A549 (cell line): ENCODE measurements around the gene AAK1. TPM values are rescaled to one million over a fixed set of nuclear protein-coding genes. Genes with fewer than 3 reads are reported as not detected.

Source experiments
- ATAC-seq, 2 experiments: fragments of 200-7000 bp in 1 of 2; fragments of >200 bp in 1 of 2; cut with Nextera tagmentation in 1 of 2; cut with Tn5 transposase in 1 of 2; 3 replicates each; pipeline versions ENCODE4 v1.8.0 to v1.9.1; 2018 to 2020; ENCODE audit warnings: mild to moderate bottlenecking in 1 of 2, moderate library complexity in 1 of 2
- CTCF ChIA-PET: fragments of 300-600 bp; sonication (Branson Sonifier 250); formaldehyde crosslinking; extraction: SDS; loops from one replicate; lab custom pipeline; 2021; ENCODE audit warnings: antibody characterized with exemption, inconsistent platforms; lab: Yijun Ruan, JAX
- POLR2A ChIA-PET: fragments of 350-600 bp; formaldehyde crosslinking; extraction: SDS; loops from one replicate; lab custom pipeline; 2021; ENCODE audit warnings: antibody characterized with exemption, inconsistent platforms; lab: Yijun Ruan, JAX
- DNase-seq, 2 experiments: peaks; one replicate each; pipeline versions ENCODE4 v3.0.0 to v3.0.0-alpha.2; 2011 to 2016; ENCODE audit warnings: low read depth in 1 of 2, low spot score in 1 of 2
- FAIRE-seq: peaks from 2 replicates; lab custom pipeline; 2011; peaks lifted over from hg19 to GRCh38; lab: Jason Lieb, UNC
- H3K27ac ChIP-seq, 2 experiments: fragments of >200 bp; sonication (Bioruptor Twin); formaldehyde crosslinking; 3 replicates each; pipeline ENCODE4 v1.5.1; 2016 to 2017
- H3K4me1 ChIP-seq: fragments of >200 bp; sonication (Bioruptor Twin); formaldehyde crosslinking; 3 replicates; pipeline ENCODE4 v1.6.1; 2016
- H3K4me2 ChIP-seq: fragments of >200 bp; sonication (Bioruptor Twin); formaldehyde crosslinking; 3 replicates; pipeline ENCODE4 v1.6.1; 2016
- H3K4me3 ChIP-seq: fragments of >200 bp; sonication (Bioruptor Twin); formaldehyde crosslinking; 3 replicates; pipeline ENCODE4 v1.5.1; 2016
- H3K9me3 ChIP-seq: fragments of >200 bp; sonication (Bioruptor Twin); formaldehyde crosslinking; 3 replicates; pipeline ENCODE4 v1.6.1; 2016
- BHLHE40 ChIP-seq: IDR thresholded peaks from 2 replicates; pipeline ENCODE4 v1.6.1; 2012; ENCODE audit warnings: low read depth, low read length, inconsistent platforms
- CBX8 ChIP-seq: fragments of 200-600 bp; sonication (generic); IDR thresholded peaks from 2 replicates; pipeline ENCODE4 v1.6.1; 2016
- CEBPB ChIP-seq, 2 experiments: fragments of >200 bp in 1 of 2; sonication (Bioruptor Twin) in 1 of 2; formaldehyde crosslinking in 1 of 2; IDR thresholded peaks; 2 replicates each; pipeline ENCODE4 v1.6.1; 2012 to 2016
- CHD2 ChIP-seq: fragments of 150-350 bp; IDR thresholded peaks from 2 replicates; pipeline ENCODE4 v1.6.1; 2014; ENCODE audit warnings: low read length; ENCODE audit not compliant: partially characterized antibody
- CHD4 ChIP-seq: fragments of 200-600 bp; sonication (generic); IDR thresholded peaks from 2 replicates; pipeline ENCODE4 v1.6.1; 2016; ENCODE audit warnings: antibody characterized with exemption, mild to moderate bottlenecking, borderline replicate concordance
- EHF ChIP-seq: fragments of 250-450 bp; sonication (Bioruptor Pico); IDR thresholded peaks from 2 replicates; pipeline ENCODE4 v1.5.0; 2020; ENCODE audit warnings: mild to moderate bottlenecking
- EHMT2 ChIP-seq: fragments of 200-600 bp; sonication (generic); IDR thresholded peaks from 2 replicates; pipeline ENCODE4 v1.6.1; 2016; ENCODE audit warnings: antibody characterized with exemption, low read depth, mild to moderate bottlenecking, moderate library complexity
- EP300 ChIP-seq, 2 experiments: fragments of >200 bp; sonication (Bioruptor Twin); formaldehyde crosslinking; IDR thresholded peaks; 2 replicates in 1 of 2; 3 replicates in 1 of 2; pipeline ENCODE4 v1.6.1; 2016 to 2017
- FOSL2 ChIP-seq, 2 experiments: fragments of 450-650 bp in 1 of 2; fragments of >200 bp in 1 of 2; sonication (Bioruptor Twin) in 1 of 2; formaldehyde crosslinking; IDR thresholded peaks; 2 replicates each; pipeline versions ENCODE4 v1.5.0 to v1.6.1; 2016 to 2020; ENCODE audit warnings: mild to moderate bottlenecking in 1 of 2, moderate library complexity in 1 of 2
- GATA3 ChIP-seq: IDR thresholded peaks from 2 replicates; pipeline ENCODE4 v1.6.1; 2012; ENCODE audit warnings: borderline replicate concordance
- HEYL ChIP-seq: fragments of 250-450 bp; sonication (Bioruptor Pico); IDR thresholded peaks from 2 replicates; pipeline ENCODE4 v1.8.0; 2021; ENCODE audit warnings: mild to moderate bottlenecking, moderate library complexity
- HOXA7 ChIP-seq: fragments of 250-450 bp; sonication (Bioruptor Pico); IDR thresholded peaks from 2 replicates; pipeline ENCODE4 v1.5.0; 2020; ENCODE audit warnings: mild to moderate bottlenecking, moderate library complexity
- HOXB13 ChIP-seq: fragments of 250-450 bp; sonication (Bioruptor Pico); IDR thresholded peaks from 2 replicates; pipeline ENCODE4 v1.5.0; 2020; ENCODE audit warnings: low read depth, mild to moderate bottlenecking, moderate library complexity
- MAFK ChIP-seq: fragments of 450-650 bp; IDR thresholded peaks from 2 replicates; pipeline ENCODE4 v1.6.1; 2014; ENCODE audit not compliant: partially characterized antibody
- MYC ChIP-seq: IDR thresholded peaks from 2 replicates; pipeline ENCODE4 v1.6.1; 2012; ENCODE audit warnings: mild to moderate bottlenecking, inconsistent platforms, low read length, improper control_type of control experiment, borderline replicate concordance
- NFE2L2 ChIP-seq: fragments of 150-350 bp; conservative IDR thresholded peaks from 2 replicates; pipeline ENCODE4 v1.6.1; 2014; ENCODE audit warnings: low read length
- NPAS2 ChIP-seq: fragments of 250-450 bp; sonication (Bioruptor Pico); IDR thresholded peaks from 2 replicates; pipeline ENCODE4 v1.8.0; 2022; ENCODE audit warnings: mild to moderate bottlenecking, moderate library complexity, borderline replicate concordance
- NR3C1 ChIP-seq: fragments of >200 bp; sonication (Bioruptor Twin); formaldehyde crosslinking; IDR thresholded peaks from 3 replicates; pipeline ENCODE4 v1.6.1; 2017
- PHF8 ChIP-seq: fragments of 200-600 bp; sonication (generic); IDR thresholded peaks from 2 replicates; pipeline ENCODE4 v1.6.1; 2016; ENCODE audit warnings: low read depth, mild to moderate bottlenecking, antibody characterized with exemption, moderate library complexity, borderline replicate concordance
- RAD21 ChIP-seq, 2 experiments: fragments of >200 bp in 1 of 2; sonication (Bioruptor Twin) in 1 of 2; formaldehyde crosslinking in 1 of 2; IDR thresholded peaks in 1 of 2; conservative IDR thresholded peaks in 1 of 2; 2 replicates in 1 of 2; 3 replicates in 1 of 2; pipeline ENCODE4 v1.6.1; 2012 to 2018; ENCODE audit warnings: inconsistent platforms in 1 of 2
- RCOR1 ChIP-seq: fragments of 150-350 bp; IDR thresholded peaks from 2 replicates; pipeline ENCODE4 v1.6.1; 2014; ENCODE audit warnings: antibody characterized with exemption, low read length, low read depth
- TFCP2L1 ChIP-seq: fragments of 250-450 bp; sonication (Bioruptor Pico); IDR thresholded peaks from 2 replicates; pipeline ENCODE4 v1.5.0; 2021; ENCODE audit warnings: mild to moderate bottlenecking
- ZC3H11A ChIP-seq: fragments of 450-650 bp; IDR thresholded peaks from 2 replicates; pipeline ENCODE4 v1.6.1; 2014; ENCODE audit warnings: antibody characterized with exemption, mild to moderate bottlenecking
- WGBS: methylation state at CpG from one replicate; pipeline ENCODE4 v1.1.6; 2017; ENCODE audit errors: missing lambda C conversion rate; 5-methylcytosine and 5-hydroxymethylcytosine counted together
- polyA plus RNA-seq, 4 experiments: library from polyadenylated mRNA; depleted of rRNA in 3 of 4; stranded (reverse); fragments of >200 nt; fragmentation: RNase III in 1 of 4; extraction: RNeasy Plus Mini Kit Qiagen cat#74134 plus additional on column Dnase treatment in 1 of 4; gene quantifications; 2 replicates in 3 of 4; 3 replicates in 1 of 4; pipeline ENCODE4 v1.2.3, GENCODE V29; 2011 to 2017
- TF ChIP-seq, protein P1 (sequence below): fragments of >200 bp; sonication (Bioruptor Twin); formaldehyde crosslinking; IDR thresholded peaks from 3 replicates; pipeline ENCODE4 v1.6.1; 2016
- TF ChIP-seq, protein P2 (sequence below): fragments of 250-450 bp; sonication (Bioruptor Pico); IDR thresholded peaks from 2 replicates; pipeline ENCODE4 v1.5.0; 2021; ENCODE audit warnings: mild to moderate bottlenecking, moderate library complexity, borderline replicate concordance
- TF ChIP-seq, protein P3 (sequence below): fragments of >200 bp; sonication (Bioruptor Twin); formaldehyde crosslinking; IDR thresholded peaks from 3 replicates; pipeline ENCODE4 v1.5.1; 2016
- TF ChIP-seq, protein P4 (sequence below): fragments of 200-600 bp; sonication (generic); IDR thresholded peaks from 2 replicates; pipeline ENCODE4 v1.6.1; 2016; ENCODE audit warnings: antibody characterized with exemption, mild to moderate bottlenecking, moderate library complexity

Gene AAK1
- polyA plus RNA-seq, 2 of the 4 experiments (the other 2 are of a cell fraction) = 15.9 to 25.7 TPM

DNA sequence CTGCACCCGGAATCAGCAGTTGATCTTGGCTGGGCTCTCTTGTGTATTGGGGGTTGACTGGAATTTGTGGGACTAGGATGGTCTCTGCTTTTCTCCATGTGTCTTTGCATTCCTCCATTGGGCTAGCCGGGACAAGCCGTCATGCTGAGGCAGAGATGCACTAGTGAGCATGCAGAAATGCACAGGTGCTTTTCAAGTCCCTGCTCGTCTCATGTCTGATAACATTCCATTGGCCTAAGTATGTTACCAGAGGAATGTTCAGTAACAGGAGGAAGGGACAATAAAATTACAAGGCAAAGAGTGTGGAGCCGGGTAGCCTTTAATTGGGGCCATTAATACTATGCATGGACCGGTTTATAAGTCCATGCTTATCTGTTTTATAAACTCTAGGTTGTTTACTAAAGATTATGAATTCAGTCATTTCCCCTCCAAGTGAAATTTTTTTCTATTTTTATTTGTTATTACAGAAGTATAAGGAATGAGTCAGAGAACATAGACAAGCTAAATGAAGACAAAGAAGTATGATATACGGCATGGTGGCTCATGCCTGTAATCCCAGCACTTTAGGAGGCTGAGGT, 24.4 kb upstream of the AAK1 start:
- Histone ChIP-seq H3K9me3 (peaks cover 27% of the 10 kb centered on the region), H3K4me2 (peak overlapping the region; percentile 5; the same call in 1 of the 3 replicates), H3K4me3 (no peak overlapping the region)
- WGBS = 48% methylated on average over 7 of the region's 7 CpGs
- TF ChIP-seq TFCP2L1 (CRISPR knock-in tag) (no peak), CBX8 (no peak), NPAS2 (CRISPR knock-in tag) (no peak), CEBPB (IDR thresholded peaks at IDR 0.05) (no peak), EP300 (IDR thresholded peaks at IDR 0.05) (no peak), EHF (no peak), HEYL (CRISPR knock-in tag) (no peak), MAFK (no peak), EHMT2 (no peak), RCOR1 (no peak), MYC (no peak), CHD2 (no peak), NFE2L2 (no peak), GATA3 (no peak)
- TF ChIP-seq, protein P1, sequence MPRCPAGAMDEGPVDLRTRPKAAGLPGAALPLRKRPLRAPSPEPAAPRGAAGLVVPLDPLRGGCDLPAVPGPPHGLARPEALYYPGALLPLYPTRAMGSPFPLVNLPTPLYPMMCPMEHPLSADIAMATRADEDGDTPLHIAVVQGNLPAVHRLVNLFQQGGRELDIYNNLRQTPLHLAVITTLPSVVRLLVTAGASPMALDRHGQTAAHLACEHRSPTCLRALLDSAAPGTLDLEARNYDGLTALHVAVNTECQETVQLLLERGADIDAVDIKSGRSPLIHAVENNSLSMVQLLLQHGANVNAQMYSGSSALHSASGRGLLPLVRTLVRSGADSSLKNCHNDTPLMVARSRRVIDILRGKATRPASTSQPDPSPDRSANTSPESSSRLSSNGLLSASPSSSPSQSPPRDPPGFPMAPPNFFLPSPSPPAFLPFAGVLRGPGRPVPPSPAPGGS = no peak
- TF ChIP-seq, protein P2, sequence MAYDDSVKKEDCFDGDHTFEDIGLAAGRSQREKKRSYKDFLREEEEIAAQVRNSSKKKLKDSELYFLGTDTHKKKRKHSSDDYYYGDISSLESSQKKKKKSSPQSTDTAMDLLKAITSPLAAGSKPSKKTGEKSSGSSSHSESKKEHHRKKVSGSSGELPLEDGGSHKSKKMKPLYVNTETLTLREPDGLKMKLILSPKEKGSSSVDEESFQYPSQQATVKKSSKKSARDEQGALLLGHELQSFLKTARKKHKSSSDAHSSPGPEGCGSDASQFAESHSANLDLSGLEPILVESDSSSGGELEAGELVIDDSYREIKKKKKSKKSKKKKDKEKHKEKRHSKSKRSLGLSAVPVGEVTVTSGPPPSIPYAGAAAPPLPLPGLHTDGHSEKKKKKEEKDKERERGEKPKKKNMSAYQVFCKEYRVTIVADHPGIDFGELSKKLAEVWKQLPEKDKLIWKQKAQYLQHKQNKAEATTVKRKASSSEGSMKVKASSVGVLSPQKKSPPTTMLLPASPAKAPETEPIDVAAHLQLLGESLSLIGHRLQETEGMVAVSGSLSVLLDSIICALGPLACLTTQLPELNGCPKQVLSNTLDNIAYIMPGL (CRISPR knock-in tag) = no peak
- TF ChIP-seq, protein P3, sequence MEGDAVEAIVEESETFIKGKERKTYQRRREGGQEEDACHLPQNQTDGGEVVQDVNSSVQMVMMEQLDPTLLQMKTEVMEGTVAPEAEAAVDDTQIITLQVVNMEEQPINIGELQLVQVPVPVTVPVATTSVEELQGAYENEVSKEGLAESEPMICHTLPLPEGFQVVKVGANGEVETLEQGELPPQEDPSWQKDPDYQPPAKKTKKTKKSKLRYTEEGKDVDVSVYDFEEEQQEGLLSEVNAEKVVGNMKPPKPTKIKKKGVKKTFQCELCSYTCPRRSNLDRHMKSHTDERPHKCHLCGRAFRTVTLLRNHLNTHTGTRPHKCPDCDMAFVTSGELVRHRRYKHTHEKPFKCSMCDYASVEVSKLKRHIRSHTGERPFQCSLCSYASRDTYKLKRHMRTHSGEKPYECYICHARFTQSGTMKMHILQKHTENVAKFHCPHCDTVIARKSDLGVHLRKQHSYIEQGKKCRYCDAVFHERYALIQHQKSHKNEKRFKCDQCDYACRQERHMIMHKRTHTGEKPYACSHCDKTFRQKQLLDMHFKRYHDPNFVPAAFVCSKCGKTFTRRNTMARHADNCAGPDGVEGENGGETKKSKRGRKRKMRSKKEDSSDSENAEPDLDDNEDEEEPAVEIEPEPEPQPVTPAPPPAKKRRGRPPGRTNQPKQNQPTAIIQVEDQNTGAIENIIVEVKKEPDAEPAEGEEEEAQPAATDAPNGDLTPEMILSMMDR = no peak
- TF ChIP-seq, protein P4, sequence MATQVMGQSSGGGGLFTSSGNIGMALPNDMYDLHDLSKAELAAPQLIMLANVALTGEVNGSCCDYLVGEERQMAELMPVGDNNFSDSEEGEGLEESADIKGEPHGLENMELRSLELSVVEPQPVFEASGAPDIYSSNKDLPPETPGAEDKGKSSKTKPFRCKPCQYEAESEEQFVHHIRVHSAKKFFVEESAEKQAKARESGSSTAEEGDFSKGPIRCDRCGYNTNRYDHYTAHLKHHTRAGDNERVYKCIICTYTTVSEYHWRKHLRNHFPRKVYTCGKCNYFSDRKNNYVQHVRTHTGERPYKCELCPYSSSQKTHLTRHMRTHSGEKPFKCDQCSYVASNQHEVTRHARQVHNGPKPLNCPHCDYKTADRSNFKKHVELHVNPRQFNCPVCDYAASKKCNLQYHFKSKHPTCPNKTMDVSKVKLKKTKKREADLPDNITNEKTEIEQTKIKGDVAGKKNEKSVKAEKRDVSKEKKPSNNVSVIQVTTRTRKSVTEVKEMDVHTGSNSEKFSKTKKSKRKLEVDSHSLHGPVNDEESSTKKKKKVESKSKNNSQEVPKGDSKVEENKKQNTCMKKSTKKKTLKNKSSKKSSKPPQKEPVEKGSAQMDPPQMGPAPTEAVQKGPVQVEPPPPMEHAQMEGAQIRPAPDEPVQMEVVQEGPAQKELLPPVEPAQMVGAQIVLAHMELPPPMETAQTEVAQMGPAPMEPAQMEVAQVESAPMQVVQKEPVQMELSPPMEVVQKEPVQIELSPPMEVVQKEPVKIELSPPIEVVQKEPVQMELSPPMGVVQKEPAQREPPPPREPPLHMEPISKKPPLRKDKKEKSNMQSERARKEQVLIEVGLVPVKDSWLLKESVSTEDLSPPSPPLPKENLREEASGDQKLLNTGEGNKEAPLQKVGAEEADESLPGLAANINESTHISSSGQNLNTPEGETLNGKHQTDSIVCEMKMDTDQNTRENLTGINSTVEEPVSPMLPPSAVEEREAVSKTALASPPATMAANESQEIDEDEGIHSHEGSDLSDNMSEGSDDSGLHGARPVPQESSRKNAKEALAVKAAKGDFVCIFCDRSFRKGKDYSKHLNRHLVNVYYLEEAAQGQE = no peak
- TF ChIP-seq, all 56 proteins: peak for 0
- Histone ChIP-seq H3K27ac (peak overlapping the region in 1 of 2 experiments; percentile 22; a peak in 1 of 6 replicates), H3K4me1 (peaks cover 9% of the 10 kb centered on the region)
- FAIRE-seq (no peak), DNase-seq (no peak), ATAC-seq (peak; percentile 56 to 63; a peak in 5 of 6 replicates)
- POLR2A ChIA-PET = no interaction called here
- CTCF ChIA-PET = no interaction called here

DNA sequence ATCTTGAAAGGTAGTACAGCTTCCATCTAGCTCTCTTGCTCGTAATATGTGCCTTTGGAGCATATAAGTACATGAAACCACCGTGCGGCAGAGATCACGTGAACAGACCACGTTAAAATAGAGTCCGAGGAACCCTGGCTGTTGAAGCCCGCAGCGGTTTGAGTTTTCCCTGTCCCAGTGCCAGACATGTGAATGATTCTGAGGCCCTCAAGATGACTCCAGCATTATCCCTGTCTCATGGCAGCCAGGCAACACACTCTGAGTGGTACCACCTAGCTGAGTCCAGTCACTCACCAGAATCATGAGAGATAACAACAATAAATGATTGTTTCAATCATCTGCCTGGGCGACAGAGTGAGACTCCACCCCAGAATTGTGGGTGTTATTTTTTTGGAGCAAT, 21.6 kb upstream of the AAK1 start:
- Histone ChIP-seq H3K27ac (no peak overlapping the region), H3K9me3 (peaks cover 17% of the 10 kb centered on the region), H3K4me2 (no peak overlapping the region), H3K4me1 (peaks cover 9% of the 10 kb centered on the region), H3K4me3 (no peak overlapping the region)
- no peak for DNase-seq
- CTCF ChIA-PET = no interaction called here
- TF ChIP-seq CHD4 (no peak), EHF (no peak), RAD21 (conservative IDR thresholded peaks at IDR 0.05 in 1 of 2, IDR thresholded peaks at IDR 0.05 in 1 of 2) (no peak), BHLHE40 (no peak), PHF8 (no peak), NR3C1 (no peak), RCOR1 (no peak), FOSL2 (IDR thresholded peaks at IDR 0.05) (no peak), FOSL2 (CRISPR knock-in tag; IDR thresholded peaks at IDR 0.05) (no peak), ZC3H11A (no peak), HOXA7 (CRISPR knock-in tag) (no peak), HOXB13 (no peak)
- POLR2A ChIA-PET = no interaction called here
- no peak for ATAC-seq
- no peak for FAIRE-seq
- 87% methylated on average over 9 of the region's 9 CpGs for WGBS
